Measurements from ENCODE around the gene ORM1. TPM values are rescaled to one million over a fixed set of nuclear protein-coding genes. Genes with fewer than 3 reads are reported as not detected.

ORM1 gene
- total RNA-seq, 1 donor, result not detected

- no peak overlapping the region for H3K4me3 ChIP-seq (ENCODE audit: low read depth, low read length)
- no peak for TF ChIP-seq CTCF (IDR thresholded peaks at IDR 0.05; ENCODE audit: insufficient read depth, low read length)
- peak; percentile 61 for DNase-seq (ENCODE audit: low read depth)
Observed at GRCh38 chr9:114364134-114365041, 41.5 kb downstream of the ORM1 start.

GRCh38 chr9:114365194-114365593 lies 42.3 kb downstream of the ORM1 start:
- no peak for DNase-seq (ENCODE audit: low read depth)
- H3K4me3 ChIP-seq (ENCODE audit: low read depth, low read length), result no peak overlapping the region
- TF ChIP-seq CTCF (IDR thresholded peaks at IDR 0.05; ENCODE audit: insufficient read depth, low read length), result no peak

GRCh38 chr9:114366334-114367128 lies 43.6 kb downstream of the ORM1 start:
- no peak for TF ChIP-seq CTCF (IDR thresholded peaks at IDR 0.05; ENCODE audit: insufficient read depth, low read length)
- no peak overlapping the region for H3K4me3 ChIP-seq (ENCODE audit: low read depth, low read length)
- DNase-seq (ENCODE audit: low read depth), result peak; percentile 87

- no peak overlapping the region for H3K4me3 ChIP-seq (ENCODE audit: low read depth, low read length)
- DNase-seq (ENCODE audit: low read depth), result no peak
- TF ChIP-seq CTCF (IDR thresholded peaks at IDR 0.05; ENCODE audit: insufficient read depth, low read length), result no peak
Observed at GRCh38 chr9:114367366-114367765, 44.5 kb downstream of the ORM1 start.

- no peak for TF ChIP-seq CTCF (IDR thresholded peaks at IDR 0.05; ENCODE audit: insufficient read depth, low read length)
- no peak for DNase-seq (ENCODE audit: low read depth)
- H3K4me3 ChIP-seq (ENCODE audit: low read depth, low read length), result no peak overlapping the region
Observed at GRCh38 chr9:114367772-114368569, 45.1 kb downstream of the ORM1 start.

All from fibroblast of the aortic adventitia (primary cell).